GM18873 (cell line): ENCODE measurements around the gene KCTD11.

ENCODE experiments used
- ATAC-seq: cut with Tn5 transposase; IDR thresholded peaks from one replicate; pipeline ENCODE4 v1.9.1; 2021; ENCODE audit warnings: mild to moderate bottlenecking, moderate library complexity, moderate number of reproducible peaks; ENCODE audit not compliant: unreplicated experiment, low FRiP score

Gene KCTD11

DNA sequence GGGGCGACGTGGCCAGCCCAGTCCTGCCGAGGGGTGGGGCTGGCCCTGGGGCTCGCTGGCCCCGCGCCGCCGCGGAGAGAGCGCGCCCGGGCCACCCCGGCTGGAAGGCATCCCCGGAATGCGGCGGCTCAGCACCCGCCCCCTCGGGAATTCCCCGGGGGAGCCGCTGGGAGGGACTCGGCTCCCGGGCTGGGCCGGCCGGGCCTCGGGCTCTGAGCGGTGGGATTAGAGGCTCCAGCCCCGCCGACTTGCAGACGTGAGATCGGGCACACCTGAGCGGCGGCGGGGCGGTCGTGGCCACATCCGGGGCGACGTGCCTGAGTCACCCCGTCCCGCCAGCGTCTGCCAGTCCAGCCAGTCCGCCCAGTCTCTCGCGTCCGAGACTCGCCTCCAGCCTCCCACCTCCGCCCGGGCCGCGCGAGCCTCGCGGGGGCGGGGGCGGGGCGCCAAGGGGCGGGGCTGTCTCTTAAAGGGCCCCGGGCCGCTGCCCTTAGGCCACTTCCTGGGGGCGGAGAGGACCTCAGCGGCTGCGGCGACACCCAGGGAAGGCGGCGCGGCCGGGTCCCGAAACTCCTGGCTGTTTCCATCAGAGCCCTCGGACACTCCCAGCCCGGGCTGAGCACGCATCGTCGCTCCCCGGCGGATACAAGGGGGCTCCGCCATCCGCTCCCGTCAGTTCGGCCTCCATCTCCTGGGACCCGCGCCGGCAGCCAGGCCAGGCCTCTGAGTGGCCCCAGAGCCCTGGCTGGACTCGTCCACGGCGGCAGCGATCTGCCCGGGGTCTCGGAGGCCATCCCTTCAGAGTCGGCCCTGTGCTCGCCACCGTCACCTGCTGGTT lies at the start of gene KCTD11:
Gene KCTD11, plus strand, starts transcription at position 498 of the 838 bp plus-strand sequence.
- peak; percentile 50 for ATAC-seq

DNA sequence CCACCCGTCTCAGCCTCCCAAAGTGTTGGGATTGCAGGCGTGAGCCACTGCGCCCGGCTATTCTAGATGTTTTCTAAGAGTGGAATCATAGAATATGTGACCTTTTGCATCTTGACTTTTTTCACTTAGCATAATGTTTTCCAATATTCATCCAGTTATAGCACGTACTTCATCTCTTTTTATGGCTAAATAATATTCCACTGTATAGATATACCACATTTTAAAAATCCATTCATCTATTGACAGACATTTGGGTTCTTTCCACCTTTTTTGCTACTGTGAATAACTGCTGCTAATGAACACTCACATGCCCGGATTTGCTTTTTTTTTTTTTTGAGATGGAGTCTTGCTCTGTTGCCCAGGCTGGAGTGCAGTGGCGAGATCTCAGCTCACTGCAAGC lies 47.8 kb upstream of the KCTD11 start:
- ATAC-seq = no peak

DNA sequence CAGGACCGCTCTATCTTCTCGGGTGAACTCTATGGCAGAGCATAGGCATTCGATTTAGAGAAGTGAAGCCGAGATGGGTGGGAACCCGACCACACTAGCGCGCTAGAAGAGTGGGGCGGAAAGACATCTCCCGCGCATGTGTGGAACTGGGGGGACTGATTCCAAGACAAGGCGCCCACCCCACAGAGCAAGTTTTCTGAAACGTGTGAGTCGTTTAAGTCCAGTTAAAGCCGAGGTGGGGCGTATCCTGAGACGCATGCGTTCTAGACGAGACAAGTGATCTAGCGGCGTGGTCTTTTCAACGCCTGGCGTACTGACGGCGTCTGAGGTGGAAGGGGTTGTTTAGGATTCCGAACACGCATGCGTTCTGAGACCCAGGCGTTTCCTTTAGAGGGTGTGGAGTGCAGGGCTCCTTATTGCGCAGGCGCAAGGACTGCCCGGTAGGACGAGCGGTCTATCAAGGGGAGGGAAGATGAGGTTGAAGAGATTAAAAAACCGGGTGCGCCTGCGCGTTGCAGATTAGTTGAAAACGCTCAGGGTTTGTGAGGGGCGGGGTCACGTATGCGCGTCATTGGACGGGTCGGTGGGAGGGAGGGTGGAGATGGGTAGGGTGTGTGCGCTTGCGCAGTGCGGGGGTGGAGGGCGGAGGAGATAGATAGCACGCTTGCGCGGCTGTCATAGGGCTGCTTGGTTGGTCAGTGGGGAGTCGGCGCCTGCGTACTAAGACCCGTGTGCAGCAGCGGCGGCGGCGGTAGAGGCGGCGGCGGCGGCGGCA lies 44.9 kb upstream of the KCTD11 start, which contains the start of gene EIF5A:
Gene EIF5A, plus strand, starts transcription at position 718 of the 775 bp plus-strand sequence. CDS start 2,008 bp downstream, outside the sequence.
- ATAC-seq = peak; percentile 61

DNA sequence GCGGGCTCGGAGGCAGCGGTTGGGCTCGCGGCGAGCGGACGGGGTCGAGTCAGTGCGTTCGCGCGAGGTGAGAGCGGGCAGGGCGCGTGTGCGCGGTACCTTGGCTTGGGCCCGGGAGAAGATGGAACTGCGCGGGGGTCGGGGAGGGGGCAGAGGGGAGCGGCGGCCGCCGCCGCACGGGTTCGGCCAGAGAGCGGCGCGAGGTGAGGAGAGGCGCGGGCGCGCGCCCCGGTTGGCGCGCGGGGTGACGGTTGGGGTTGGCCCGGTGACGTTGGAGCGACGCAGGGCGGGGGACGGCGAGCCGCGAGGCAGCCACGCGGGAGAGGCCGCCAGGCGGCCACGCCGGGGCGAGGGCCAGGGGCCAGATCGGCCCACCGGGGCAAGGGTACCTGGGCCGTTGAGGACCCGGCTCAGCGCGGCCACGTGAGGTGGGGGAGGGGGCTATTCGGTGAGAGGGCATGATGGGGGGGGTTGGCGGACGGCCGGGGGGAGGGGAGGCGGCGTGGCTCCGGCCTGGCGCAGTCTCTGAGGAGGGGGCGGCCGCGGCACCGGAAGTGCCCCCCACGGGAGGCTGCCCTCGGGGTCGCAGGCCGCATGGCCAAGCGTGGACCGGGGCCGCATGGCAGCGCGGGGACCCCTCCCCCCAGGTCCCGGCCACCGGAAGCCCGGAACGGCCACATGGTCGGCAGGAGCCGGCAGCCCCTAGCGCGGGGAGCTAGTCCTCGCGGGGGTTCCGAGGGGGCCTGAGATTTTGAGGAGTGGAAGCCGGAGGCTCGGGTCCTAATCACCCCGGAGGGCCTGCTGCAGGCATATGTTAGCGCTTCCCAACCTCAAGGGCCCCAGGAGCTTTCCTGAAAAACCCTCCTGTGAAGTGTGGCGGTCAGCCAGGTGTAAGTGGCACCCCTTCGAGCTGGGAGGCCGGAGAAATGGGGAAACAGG lies 44.0 kb upstream of the KCTD11 start:
- no peak for ATAC-seq

GRCh38 chr17:7308625-7309433 lies 43.1 kb upstream of the KCTD11 start:
- no peak for ATAC-seq

DNA sequence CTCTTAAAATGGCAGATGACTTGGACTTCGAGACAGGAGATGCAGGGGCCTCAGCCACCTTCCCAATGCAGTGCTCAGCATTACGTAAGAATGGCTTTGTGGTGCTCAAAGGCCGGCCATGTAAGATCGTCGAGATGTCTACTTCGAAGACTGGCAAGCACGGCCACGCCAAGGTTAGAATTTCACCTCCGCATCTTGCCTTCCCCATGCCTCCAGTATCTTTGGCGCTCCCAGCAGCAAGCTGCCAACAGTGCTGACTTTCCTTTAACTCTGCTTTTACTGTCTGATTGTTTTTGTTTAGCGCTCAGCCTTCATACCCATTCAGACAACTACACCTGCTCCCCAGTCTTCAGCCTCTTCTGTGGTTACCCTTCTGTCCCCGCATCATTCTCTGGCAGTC lies 42.3 kb upstream of the KCTD11 start:
- no peak for ATAC-seq

GRCh38 chr17:7311110-7311705 lies 40.8 kb upstream of the KCTD11 start:
- ATAC-seq = no peak

DNA sequence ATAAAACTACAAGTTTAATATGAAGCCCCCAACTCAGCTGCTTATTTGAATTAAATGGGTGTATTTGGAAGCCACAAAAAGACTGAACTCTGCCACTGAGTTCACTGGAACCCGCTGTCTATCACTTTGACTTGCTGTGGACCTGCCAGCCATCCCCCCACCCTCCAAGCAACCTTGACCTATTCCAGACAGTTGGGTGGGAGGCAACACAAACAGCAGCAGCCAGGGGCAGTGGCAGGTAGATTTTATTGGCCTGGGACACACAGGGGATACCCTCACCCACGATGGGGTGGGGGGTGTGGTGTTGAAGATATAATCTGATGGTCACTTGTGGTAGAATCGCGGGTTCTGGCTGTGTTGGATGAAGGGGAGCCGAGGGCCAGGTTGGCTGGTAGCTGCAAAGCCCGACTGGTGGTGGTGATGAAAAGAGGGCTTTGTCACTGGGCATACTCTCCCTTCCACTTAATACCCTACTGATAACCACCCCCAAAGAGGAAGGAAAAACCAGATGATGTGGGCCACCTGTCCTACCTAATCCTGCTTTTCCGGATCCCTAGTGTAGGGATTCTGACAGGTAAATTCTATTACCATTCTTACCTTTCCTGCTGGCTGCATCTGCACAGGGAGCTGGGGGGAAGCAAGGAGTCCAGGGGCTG lies 39.4 kb upstream of the KCTD11 start:
- no peak for ATAC-seq

DNA sequence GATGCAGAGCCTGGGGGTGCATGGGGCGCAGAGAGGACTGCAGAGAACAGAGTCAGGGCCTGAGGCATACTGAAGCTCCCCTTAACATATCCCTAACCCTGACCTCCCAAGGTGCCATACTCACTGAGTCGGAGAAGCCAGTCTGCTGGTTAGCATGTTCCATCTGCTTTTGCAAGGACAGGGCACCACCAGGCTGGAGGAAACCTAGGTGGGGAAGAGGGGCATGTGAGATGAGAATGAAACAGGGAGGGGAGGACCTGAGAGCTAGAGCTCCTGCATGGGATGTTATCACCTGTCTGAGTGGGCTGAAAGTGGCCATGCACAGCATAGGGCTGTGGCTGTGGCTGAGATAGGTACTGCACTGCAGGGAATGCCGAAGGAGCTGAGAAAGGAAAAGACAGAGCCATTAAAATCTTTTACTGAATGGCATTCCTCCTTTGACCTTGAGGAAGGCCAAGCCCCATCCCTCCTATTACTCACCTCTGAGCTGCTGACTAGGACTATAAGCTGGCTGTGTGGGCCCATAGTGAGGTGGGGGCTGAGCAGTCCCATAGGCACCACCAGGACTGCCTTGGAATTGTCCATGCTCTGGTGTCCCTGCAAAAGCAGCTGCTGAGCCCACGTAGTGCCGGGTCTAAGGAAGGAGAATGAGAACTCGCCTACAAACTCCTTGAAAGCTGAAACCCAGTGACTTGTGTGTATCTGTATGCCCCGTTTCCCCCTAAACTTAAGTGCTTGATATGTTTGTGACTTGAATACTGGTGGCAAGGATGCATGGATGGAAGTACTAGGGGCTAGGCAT lies 38.7 kb upstream of the KCTD11 start:
- ATAC-seq = no peak

DNA sequence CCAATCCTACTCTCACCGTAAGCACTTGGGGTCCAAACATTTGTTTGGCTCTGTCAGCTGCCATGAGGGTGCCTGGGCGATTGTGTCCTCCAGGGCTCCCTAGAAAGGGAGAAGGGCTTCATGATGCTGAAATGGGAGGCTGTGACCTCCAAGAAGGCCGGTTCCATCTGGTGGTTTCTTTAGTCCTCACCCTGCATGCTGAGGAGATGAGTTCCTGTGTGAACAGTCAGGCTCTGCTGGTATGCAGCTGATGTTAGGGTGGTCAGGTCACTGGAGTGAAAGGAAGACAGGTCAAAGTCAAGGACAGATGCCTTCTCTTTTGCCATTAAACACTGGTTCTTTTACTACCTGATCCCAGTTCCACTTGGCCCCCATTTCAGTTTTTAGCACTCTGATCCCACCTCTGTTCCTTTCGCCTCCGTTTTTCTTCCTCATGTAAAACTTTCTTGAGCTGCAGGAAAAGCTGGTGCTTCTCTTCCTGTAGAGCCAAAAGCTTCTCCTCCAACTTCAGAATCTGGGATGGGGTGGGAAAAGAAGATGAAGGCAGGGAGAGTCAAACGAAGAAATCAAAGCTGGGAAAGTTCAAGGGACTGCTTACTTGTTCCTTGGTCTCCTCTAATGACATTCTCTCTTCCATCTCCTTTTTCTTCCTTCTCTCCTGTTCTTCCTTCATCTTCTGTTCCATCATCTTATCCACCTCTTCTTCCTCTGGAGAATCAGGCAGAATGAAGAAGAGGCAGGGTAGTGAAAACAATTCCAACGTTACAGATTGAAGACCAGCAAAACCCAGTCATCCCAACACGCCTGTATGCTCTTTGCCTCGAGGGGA lies 37.9 kb upstream of the KCTD11 start:
- no peak for ATAC-seq

- peak; percentile 41 for ATAC-seq
Observed at GRCh38 chr17:7314719-7315569, 37.0 kb upstream of the KCTD11 start, which contains the start of gene GPS2. Gene GPS2 (minus strand): TSS chr17:7315360. CDS start chr17:7315052, 308 bp downstream.

- peak; percentile 5 for ATAC-seq
Observed at GRCh38 chr17:7315570-7316235, 36.3 kb upstream of the KCTD11 start.

- no peak for ATAC-seq
Observed at GRCh38 chr17:7317161-7317803, 34.7 kb upstream of the KCTD11 start.

DNA sequence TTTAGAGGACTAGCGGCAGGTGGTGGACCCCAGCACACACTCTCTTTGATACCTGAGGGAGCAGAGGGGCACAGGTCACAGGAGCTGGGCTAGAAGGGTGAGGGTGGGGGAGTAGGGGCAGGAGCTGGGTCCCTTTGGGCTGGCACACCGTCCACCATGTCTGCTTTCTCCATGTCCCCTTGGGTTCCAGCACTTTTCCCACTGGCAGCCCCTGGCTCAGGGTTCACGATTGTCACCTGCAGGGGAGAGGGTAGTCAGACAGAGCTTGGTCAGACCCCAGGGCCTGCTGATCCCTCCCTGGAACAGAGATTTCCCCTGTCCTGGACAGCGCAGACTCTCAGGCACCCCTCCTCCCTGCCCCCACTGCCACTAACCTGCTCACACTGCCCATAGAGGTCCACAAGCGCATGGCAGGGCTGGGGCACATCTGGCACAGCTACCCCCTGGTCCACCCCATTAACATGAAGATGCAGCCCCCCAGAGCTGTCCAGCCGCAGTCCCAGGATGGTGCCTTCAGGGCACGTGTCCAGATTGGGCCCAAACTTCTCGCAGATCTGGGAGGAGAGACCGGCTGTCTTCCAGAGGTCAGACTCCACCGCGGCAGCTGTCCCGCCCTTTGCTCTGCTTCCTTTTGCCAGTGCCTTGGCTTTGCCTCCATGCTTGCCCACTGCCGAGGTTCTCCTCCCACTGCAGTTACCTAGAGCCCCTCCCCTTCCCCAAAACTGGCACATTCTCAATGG lies 33.7 kb upstream of the KCTD11 start:
- no peak for ATAC-seq
